GM23338 (cell line): ENCODE data around the gene CCDC68. TPM values are rescaled to one million over a fixed set of nuclear protein-coding genes. Genes with fewer than 3 reads are reported as not detected.

Source experiments
- ATAC-seq: fragments of 200-7000 bp; cut with Tn5 transposase; 3 replicates; pipeline ENCODE4 v1.9.1; 2020
- DNase-seq: peaks from one replicate; pipeline ENCODE4 v3.0.0-alpha.2; 2015; ENCODE audit warnings: low spot score
- H2AFZ ChIP-seq: fragments of 200-600 bp; sonication (generic); 2 replicates; pipeline ENCODE4 v1.8.0; 2016; ENCODE audit warnings: antibody characterized with exemption, mild to moderate bottlenecking, moderate library complexity
- H3F3A ChIP-seq: fragments of 200-600 bp; sonication (generic); replicated peaks from 2 replicates; pipeline ENCODE4 v1.8.0; 2017; ENCODE audit warnings: antibody characterized with exemption, mixed run types, low read depth
- H3K27ac ChIP-seq: fragments of 200-600 bp; sonication (generic); 2 replicates; pipeline ENCODE4 v1.6.1; 2016; ENCODE audit warnings: low read depth
- H3K27me3 ChIP-seq: fragments of 200-600 bp; sonication (generic); 2 replicates; pipeline ENCODE4 v1.8.0; 2016; ENCODE audit warnings: mild to moderate bottlenecking, mixed run types, moderate library complexity; ENCODE audit not compliant: insufficient read depth
- H3K36me3 ChIP-seq: fragments of 200-600 bp; sonication (generic); 2 replicates; pipeline ENCODE4 v1.8.0; 2016; ENCODE audit warnings: mild to moderate bottlenecking; ENCODE audit not compliant: insufficient read depth
- H3K4me1 ChIP-seq: fragments of 200-600 bp; sonication (generic); 2 replicates; pipeline ENCODE4 v1.8.0; 2016; ENCODE audit warnings: mild to moderate bottlenecking, moderate library complexity; ENCODE audit not compliant: insufficient read depth
- H3K4me2 ChIP-seq: fragments of 200-600 bp; sonication (generic); 2 replicates; pipeline ENCODE4 v1.7.1; 2017; ENCODE audit warnings: mixed run types
- H3K4me3 ChIP-seq: fragments of 200-600 bp; sonication (generic); 2 replicates; pipeline ENCODE4 v1.6.1; 2016; ENCODE audit warnings: mixed run types
- H3K79me2 ChIP-seq: fragments of 200-600 bp; sonication (generic); replicated peaks from 2 replicates; pipeline ENCODE4 v1.8.0; 2017; ENCODE audit warnings: mild to moderate bottlenecking; ENCODE audit not compliant: insufficient read depth
- H3K9me2 ChIP-seq: fragments of 200-600 bp; sonication (generic); 2 replicates; pipeline ENCODE4 v1.8.0; 2017; ENCODE audit not compliant: insufficient read depth
- H4K20me1 ChIP-seq: fragments of 200-600 bp; sonication (generic); replicated peaks from 2 replicates; pipeline ENCODE4 v1.8.0; 2017; ENCODE audit warnings: mild to moderate bottlenecking; ENCODE audit not compliant: insufficient read depth
- H3K27ac Mint-ChIP-seq: 2 replicates; pipeline ENCODE4 v1.8.0; 2020; ENCODE audit warnings: inconsistent platforms, mild to moderate bottlenecking, moderate library complexity, mixed read lengths
- H3K27me3 Mint-ChIP-seq: 3 replicates; pipeline ENCODE4 v1.8.0; 2022; ENCODE audit warnings: low read depth, mild to moderate bottlenecking, moderate library complexity, mixed read lengths, inconsistent platforms; ENCODE audit not compliant: insufficient read depth, poor library complexity
- H3K36me3 Mint-ChIP-seq: 3 replicates; pipeline ENCODE4 v1.8.0; 2021; ENCODE audit warnings: low read depth, mild to moderate bottlenecking, inconsistent platforms, moderate library complexity, mixed read lengths
- H3K4me1 Mint-ChIP-seq: 3 replicates; pipeline ENCODE4 v1.8.0; 2020; ENCODE audit warnings: mild to moderate bottlenecking, inconsistent platforms, mixed read lengths
- H3K4me3 Mint-ChIP-seq: 3 replicates; pipeline ENCODE4 v1.8.0; 2021; ENCODE audit warnings: moderate library complexity, mild to moderate bottlenecking, inconsistent platforms, mixed read lengths
- H3K9me3 Mint-ChIP-seq: 3 replicates; pipeline ENCODE4 v1.8.0; 2020; ENCODE audit warnings: moderate library complexity, mild to moderate bottlenecking, inconsistent platforms, mixed read lengths
- REST ChIP-seq: IDR thresholded peaks from one replicate; pipeline ENCODE4 v1.6.1; 2018; ENCODE audit warnings: antibody characterized with exemption; ENCODE audit not compliant: unreplicated experiment
- ZNF114 ChIP-seq: fragments of 250-450 bp; sonication (Bioruptor Pico); IDR thresholded peaks from 2 replicates; pipeline ENCODE4 v1.5.0; 2020; ENCODE audit warnings: mild to moderate bottlenecking, moderate library complexity
- polyA plus RNA-seq: library from polyadenylated mRNA; unstranded; fragments of >200 nt; fragmentation: Nextera tagmentation; extraction: Ambion mirVana; gene quantifications from 2 replicates; pipeline ENCODE4 v1.2.1, GENCODE V29; 2016
- total RNA-seq: library from RNA; depleted of rRNA; stranded (reverse); fragments of >200 nt; shearing (Covaris generic); gene quantifications from 2 replicates; pipeline ENCODE4 v1.2.3, GENCODE V29; 2014
- TF ChIP-seq, protein P1 (sequence below): fragments of 250-450 bp; sonication (Bioruptor Pico); IDR thresholded peaks from 2 replicates; pipeline ENCODE4 v1.5.0; 2020; ENCODE audit warnings: mild to moderate bottlenecking, moderate library complexity

Gene CCDC68
- total and polyA plus RNA-seq, 2 experiments from 2014 or later: 1.6 to 3.7 TPM

GRCh38 chr18:54960197-54960596 is 936 bp upstream of the CCDC68 start (continued):
- TF ChIP-seq REST: no peak

DNA sequence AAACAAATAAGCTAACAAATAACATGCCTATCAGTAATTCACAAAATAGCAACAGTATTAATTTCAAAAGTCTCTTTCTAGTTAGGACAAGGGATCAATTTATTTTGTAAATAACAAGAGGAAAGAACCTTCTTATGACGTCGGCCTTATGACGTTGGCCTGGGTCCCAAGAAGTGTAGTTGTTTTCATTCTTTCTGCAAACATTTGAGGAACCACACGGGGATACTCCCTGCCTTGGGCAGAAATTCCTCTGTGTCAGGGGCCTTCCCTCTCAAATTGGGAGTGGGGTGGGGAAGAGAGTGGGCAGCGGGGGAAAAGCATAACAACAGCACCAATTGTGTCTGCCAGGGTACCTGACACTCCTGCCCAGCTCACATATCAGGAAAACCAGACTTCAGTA is 1.3 kb downstream of the CCDC68 start:
- no peak overlapping the region for H3K27ac ChIP-seq
- ATAC-seq (no peak), DNase-seq (peak; percentile 12)
- Mint-ChIP-seq H3K4me1 (peaks cover 3% of the 10 kb centered on the region; the same call in 2 of the 3 replicates), H3K4me3 (peak overlapping the region; percentile 81; the same call in 1 of the 3 replicates), H3K36me3 (no peaks in the 10 kb centered on the region), H3K27me3 (peaks cover 13% of the 10 kb centered on the region), H3K27ac (no peak overlapping the region), H3K9me3 (no peaks in the 10 kb centered on the region)
- H3K36me3 ChIP-seq: no peaks in the 10 kb centered on the region
- no peaks in the 10 kb centered on the region for H4K20me1 ChIP-seq
- H3K79me2 ChIP-seq: no peaks in the 10 kb centered on the region
- no peaks in the 10 kb centered on the region; the same call in 1 of the 2 replicates for H3F3A ChIP-seq
- H3K4me3 ChIP-seq: no peak overlapping the region
- TF ChIP-seq, protein P1, sequence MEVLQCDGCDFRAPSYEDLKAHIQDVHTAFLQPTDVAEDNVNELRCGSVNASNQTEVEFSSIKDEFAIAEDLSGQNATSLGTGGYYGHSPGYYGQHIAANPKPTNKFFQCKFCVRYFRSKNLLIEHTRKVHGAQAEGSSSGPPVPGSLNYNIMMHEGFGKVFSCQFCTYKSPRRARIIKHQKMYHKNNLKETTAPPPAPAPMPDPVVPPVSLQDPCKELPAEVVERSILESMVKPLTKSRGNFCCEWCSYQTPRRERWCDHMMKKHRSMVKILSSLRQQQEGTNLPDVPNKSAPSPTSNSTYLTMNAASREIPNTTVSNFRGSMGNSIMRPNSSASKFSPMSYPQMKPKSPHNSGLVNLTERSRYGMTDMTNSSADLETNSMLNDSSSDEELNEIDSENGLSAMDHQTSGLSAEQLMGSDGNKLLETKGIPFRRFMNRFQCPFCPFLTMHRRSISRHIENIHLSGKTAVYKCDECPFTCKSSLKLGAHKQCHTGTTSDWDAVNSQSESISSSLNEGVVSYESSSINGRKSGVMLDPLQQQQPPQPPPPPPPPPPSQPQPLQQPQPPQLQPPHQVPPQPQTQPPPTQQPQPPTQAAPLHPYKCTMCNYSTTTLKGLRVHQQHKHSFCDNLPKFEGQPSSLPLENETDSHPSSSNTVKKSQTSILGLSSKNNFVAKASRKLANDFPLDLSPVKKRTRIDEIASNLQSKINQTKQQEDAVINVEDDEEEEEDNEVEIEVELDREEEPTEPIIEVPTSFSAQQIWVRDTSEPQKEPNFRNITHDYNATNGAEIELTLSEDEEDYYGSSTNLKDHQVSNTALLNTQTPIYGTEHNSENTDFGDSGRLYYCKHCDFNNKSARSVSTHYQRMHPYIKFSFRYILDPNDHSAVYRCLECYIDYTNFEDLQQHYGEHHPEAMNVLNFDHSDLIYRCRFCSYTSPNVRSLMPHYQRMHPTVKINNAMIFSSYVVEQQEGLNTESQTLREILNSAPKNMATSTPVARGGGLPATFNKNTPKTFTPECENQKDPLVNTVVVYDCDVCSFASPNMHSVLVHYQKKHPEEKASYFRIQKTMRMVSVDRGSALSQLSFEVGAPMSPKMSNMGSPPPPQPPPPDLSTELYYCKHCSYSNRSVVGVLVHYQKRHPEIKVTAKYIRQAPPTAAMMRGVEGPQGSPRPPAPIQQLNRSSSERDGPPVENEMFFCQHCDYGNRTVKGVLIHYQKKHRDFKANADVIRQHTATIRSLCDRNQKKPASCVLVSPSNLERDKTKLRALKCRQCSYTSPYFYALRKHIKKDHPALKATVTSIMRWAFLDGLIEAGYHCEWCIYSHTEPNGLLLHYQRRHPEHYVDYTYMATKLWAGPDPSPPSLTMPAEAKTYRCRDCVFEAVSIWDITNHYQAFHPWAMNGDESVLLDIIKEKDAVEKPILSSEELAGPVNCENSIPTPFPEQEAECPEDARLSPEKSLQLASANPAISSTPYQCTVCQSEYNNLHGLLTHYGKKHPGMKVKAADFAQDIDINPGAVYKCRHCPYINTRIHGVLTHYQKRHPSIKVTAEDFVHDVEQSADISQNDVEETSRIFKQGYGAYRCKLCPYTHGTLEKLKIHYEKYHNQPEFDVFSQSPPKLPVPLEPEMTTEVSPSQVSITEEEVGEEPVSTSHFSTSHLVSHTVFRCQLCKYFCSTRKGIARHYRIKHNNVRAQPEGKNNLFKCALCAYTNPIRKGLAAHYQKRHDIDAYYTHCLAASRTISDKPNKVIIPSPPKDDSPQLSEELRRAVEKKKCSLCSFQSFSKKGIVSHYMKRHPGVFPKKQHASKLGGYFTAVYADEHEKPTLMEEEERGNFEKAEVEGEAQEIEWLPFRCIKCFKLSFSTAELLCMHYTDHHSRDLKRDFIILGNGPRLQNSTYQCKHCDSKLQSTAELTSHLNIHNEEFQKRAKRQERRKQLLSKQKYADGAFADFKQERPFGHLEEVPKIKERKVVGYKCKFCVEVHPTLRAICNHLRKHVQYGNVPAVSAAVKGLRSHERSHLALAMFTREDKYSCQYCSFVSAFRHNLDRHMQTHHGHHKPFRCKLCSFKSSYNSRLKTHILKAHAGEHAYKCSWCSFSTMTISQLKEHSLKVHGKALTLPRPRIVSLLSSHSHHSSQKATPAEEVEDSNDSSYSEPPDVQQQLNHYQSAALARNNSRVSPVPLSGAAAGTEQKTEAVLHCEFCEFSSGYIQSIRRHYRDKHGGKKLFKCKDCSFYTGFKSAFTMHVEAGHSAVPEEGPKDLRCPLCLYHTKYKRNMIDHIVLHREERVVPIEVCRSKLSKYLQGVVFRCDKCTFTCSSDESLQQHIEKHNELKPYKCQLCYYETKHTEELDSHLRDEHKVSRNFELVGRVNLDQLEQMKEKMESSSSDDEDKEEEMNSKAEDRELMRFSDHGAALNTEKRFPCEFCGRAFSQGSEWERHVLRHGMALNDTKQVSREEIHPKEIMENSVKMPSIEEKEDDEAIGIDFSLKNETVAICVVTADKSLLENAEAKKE: no peak
- no peak for TF ChIP-seq ZNF114 (CRISPR knock-in tag)
- no peaks in the 10 kb centered on the region for H3K4me1 ChIP-seq
- H3K27me3 ChIP-seq: peaks cover 11% of the 10 kb centered on the region; the same call in 1 of the 2 replicates
- no peaks in the 10 kb centered on the region for H3K9me2 ChIP-seq
- peak overlapping the region; percentile 92; the same call in 1 of the 2 replicates for H3K4me2 ChIP-seq
- H2AFZ ChIP-seq: no peak overlapping the region
